Ramos (cell line): ENCODE measurements around the gene OSGEP.
"Not testable (repeated sequence)": the region's sequence is repeated elsewhere in the genome, so short reads cannot be mapped to it uniquely, and the experiment has no call there.

Source experiments
- in situ Hi-C: fragments of 300-500 bp; cut with MboI; formaldehyde crosslinking; loops from one replicate; pipeline ENCODE4 v1.14.3; 2022; ENCODE audit warnings: low sequenced_read_pairs; ENCODE audit not compliant: unreplicated experiment

OSGEP gene

DNA sequence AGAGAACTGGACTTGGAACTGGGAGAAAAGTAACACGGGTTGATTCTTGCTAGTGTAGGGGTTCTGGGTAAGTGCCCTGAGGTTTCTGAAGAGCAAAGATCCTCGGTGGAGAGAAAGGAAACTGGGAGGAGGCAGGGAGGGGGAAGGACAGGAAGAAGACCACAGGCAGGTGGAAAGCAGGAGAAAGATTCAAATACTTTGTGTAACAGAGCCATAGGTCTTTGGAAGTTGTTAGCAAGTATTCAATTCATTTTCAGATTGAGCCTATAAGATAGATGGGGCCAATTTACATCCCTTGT is 15.9 kb upstream of the OSGEP start:
- in situ Hi-C loops, result no loop called here

DNA sequence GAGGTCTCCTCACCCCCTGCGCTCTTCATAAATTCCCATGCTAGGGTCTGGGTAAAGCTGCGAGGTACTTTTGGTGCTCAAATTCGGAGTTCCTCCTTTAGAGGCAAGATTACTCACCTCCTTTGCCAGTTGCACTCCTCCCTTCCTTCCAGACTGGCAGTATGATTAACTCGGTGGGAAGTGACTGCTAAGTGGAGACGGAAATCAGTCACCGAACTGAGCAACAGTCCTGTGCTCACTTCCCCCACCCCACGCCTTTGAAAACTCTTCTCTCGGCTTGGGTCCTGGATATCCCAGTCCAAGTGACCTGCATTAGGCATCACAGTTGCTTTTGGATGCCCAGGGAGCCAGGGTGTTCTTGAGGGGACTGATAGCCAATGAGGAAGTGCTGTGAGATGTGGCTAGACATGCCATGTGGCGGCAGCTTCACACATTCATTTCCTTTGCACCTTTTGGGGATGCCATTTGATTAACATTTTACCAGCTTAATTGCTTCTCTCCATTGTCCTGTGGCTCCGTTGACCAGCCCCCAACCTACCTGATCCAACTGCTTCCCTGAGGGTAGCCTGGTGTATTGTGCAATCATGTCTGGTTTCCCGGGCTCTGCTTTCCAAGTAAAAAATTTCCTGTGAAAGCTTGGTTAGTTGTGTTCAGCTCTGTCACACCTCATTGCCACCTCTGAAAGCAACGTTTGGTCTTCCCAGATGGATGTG is 15.4 kb upstream of the OSGEP start:
- in situ Hi-C loops, result loop anchor here (10.0 kb wide), 1 partner anchor 135 kb away; the partner anchor contains the start of gene CCNB1IP1

DNA sequence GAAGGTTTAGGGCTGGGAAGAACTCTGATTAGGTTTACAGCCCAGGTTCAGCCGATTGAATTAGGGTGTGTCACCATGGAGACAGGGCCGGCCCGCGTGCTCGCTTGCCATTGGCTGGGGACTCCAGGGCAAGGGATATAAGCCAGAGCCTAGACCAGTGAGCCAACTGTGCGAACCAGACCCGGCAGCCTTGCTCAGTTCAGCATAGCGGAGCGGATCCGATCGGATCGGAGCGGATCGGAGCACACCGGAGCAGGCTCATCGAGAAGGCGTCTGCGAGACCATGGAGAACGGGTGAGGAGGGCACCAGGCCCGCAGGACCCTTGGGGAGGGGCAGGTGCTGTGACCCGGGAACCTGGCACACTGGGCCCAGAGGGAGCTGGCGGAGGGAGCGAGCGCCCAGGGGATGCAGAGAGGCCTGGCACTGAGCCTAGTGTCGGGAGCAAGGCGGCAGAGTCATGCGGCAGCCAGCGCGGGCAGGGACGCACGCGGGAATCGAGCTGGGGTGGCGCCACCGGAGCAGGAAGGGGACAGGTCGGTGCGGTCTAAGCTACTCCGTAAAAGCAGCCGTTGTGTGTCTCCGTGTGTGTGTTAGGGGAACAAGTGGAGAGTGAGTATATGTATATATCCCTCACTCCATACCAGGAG is 14.8 kb upstream of the OSGEP start, which contains the start of gene PNP:
Gene PNP, plus strand, starts transcription at position 165 of the 648 bp plus-strand sequence. Its CDS starts 119 bp downstream, at position 284.
- in situ Hi-C loops, result loop anchor here (10.0 kb wide), 1 partner anchor 135 kb away; the partner anchor contains the start of gene CCNB1IP1

DNA sequence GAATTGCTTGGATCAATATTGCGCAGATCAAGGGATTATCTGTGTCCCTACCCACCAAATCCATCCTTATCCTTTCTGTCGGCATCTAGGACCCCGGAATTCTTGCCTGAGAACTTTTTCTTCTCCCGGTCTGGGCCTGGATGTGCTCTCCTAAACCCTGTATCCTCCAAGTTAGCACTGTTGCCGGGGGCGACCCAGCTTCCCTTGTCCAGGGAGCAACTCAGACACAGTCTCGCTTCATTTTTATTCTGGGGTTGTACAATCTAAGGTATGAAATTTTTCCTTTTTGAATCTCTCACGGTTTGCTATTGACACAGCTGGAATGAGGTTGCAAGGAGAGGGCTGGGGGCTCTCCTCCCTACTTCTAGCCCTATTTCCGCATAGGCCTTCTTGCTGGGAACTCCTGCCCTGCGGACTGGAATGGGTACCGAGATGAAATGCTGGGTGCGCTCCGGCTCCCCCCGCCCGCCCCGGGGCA is 14.2 kb upstream of the OSGEP start:
- in situ Hi-C loops, result loop anchor here (10.0 kb wide), 1 partner anchor 134 kb away; the partner anchor contains the start of gene CCNB1IP1

DNA sequence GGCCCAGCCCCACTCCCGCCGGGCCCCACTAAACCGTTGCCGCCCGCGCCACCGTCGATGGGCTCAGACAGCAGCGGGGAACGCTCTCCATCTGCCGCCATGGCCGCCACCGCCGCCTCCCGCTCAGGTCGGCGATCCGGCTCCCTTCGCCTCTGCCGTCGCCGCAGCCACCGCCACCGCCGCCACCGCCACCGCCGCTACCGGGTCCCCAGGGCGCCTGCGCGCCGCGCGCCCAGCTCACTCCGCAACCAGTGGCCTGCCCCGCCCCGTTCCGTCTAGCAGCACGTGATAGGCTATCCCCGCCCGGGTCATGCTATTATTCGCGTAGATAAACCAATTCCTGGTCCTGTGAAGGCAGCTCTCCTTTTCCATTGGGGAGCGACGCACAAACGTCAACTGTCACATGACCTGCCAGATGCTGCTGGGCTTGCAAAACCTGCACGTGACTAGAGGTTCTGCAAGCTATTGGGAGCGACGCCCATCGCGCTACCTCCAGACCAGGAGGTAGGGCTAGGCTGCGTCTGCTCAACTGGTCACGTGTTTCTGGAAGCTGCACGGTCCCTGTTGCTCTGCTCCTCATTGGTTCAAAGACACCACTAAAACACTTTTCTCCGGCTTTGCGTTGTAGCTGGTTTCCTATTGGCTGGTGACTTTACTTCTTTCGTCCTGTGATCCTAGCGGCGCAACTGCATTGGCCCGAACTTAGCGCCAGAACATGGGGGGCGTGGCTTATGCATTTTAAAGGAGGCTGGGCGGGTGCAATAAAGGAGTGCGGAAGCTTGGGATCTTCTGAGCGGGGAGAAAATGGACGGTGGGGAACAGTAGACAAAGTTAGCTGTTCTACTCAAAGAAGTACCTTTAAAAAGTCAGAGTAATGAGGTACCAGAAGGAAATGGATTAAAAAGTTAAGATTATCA is 6.9 kb upstream of the OSGEP start, which contains the start of gene PIP4P1:
Gene PIP4P1, minus strand, starts transcription at position 210 of the 917 bp plus-strand sequence. Its CDS starts 109 bp downstream, at position 101.
- in situ Hi-C loops, result loop anchor here (10.0 kb wide), 1 partner anchor 127 kb away; the partner anchor contains the start of gene CCNB1IP1

DNA sequence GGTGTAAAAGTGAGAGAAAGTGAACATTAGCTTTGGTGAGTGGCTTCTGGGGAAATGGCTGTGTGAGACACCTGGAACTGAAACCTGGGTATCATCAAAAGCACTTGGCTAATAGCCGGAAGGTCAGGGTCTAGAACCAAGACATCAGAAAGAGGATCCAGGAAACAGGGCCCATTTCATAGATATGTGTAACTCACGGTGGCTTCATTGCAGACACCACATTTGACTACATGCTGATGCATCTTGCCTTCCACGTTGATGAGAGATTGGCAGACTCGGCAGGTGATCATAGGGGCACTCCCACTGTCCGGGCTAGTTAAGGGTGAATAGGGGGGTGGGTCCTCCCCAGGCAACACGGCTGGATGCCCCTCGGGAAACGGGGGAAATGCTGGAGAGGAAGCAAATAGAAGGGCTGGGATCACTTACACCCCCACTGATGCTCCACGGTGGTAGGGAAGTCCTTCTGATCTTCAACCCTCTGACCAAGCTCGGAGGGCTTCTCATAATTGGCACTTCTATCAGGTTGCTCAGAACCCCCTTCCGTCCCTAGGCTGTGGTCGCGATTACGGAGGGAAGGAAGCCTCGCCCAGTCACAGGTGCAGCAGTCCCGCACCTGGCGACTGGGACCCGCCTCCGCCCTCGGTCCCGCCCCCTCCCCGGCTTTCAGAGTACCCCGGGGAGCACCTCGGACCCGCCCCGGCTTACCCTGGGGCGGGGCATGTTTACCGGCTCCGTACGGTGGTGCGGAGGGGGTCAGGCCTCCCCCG is 6.0 kb upstream of the OSGEP start:
- in situ Hi-C loops, result loop anchor here (10.0 kb wide), 1 partner anchor 126 kb away; the partner anchor contains the start of gene CCNB1IP1

DNA sequence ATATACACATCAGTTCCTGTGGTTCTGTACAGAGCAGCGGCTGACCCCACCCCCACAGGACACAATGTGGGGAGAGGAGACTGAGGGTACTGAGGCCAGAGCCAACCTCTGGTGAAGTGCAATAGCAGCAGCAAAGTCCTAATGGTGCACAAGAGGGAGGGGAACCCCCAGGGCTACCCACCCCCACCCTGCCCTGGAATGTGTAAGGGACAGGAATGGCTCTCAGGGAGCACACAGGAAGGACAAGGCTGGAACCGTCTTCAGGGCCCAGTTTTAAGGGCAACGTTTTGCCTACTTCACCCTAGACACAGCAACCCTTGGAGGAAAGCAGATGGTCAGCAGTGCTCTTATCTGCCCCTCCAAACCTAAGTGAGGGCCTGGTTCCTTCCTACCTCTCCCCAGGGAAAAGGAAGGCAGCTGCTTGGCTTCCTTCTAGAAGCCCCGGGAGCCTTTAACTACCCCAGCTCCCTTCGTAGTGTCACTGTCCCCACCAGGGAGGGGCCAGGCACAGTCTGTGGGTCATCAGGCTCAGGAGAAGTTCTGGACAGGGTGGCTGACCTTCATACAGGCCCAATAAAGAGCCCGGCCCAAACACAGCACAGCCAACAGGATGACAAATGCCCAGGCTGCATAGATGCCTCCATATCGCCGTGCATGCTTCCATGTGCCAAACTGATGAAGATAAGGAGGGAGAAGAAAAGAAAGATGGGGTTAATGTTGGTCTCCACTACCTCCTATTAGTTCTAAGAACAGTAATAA is 3.6 kb upstream of the OSGEP start:
- in situ Hi-C loops, result no loop called here

DNA sequence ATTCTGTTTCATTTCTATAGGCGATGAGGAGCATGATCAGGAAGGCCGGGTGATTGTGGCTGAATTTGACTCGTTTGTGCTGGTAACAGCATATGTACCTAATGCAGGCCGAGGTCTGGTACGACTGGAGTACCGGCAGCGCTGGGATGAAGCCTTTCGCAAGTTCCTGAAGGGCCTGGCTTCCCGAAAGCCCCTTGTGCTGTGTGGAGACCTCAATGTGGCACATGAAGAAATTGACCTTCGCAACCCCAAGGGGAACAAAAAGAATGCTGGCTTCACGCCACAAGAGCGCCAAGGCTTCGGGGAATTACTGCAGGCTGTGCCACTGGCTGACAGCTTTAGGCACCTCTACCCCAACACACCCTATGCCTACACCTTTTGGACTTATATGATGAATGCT is 2.4 kb upstream of the OSGEP start:
- in situ Hi-C loops, result no loop called here

DNA sequence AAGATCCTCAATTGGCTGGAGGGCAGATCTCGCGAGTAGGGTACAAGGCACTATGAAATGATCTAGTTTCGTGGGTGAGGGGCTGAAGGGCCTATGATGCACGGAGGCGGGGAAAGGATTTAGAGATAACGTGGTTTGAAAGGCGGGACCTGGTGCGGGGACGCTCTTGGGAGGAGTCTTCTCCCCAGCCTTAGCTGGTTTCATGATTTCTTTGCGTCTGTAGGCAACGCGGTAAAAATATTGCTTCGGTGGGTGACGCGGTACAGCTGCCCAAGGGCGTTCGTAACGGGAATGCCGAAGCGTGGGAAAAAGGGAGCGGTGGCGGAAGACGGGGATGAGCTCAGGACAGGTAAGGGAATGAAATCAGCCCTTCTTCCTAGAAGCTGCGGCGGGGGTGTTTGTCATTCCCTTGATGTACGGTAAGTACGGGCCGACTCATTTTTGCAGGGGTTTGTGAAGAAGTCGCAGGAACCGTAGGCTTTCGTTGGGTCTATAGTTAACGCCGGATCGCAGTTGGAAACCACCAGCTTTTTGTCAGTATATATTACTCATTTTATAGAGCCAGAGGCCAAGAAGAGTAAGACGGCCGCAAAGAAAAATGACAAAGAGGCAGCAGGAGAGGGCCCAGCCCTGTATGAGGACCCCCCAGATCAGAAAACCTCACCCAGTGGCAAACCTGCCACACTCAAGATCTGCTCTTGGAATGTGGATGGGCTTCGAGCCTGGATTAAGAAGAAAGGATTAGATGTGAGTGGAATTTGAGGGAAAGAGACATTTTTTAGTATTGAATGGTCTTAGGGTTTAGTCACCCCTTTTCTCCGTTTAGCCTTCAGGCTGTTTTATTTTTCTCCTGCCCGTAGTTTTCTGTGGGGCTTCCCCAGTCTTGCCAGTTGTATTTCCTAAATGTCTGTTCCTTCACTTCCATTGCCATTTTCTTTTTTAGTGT is 1.0 kb upstream of the OSGEP start:
- in situ Hi-C loops, result no loop called here

DNA sequence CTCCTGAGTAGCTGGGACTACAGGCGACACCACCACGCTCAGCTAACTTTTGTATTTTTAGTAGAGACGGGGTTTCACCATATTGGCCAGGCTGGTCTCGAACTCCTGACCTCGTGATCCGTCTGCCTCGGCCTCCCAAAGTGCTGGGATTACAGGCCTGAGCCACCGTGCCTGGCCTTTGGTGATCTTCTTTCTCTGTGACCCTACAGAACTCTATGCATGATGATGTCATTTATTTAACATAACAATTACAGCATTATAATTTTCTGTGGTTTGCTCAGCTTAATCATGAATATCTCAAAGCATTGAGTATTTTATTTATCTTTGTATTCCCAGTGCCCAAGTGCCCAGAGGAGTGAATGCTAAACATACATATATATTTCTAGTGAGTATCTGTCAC is 1.8 kb downstream of the OSGEP start:
- in situ Hi-C loops, result not testable (repeated sequence)

DNA sequence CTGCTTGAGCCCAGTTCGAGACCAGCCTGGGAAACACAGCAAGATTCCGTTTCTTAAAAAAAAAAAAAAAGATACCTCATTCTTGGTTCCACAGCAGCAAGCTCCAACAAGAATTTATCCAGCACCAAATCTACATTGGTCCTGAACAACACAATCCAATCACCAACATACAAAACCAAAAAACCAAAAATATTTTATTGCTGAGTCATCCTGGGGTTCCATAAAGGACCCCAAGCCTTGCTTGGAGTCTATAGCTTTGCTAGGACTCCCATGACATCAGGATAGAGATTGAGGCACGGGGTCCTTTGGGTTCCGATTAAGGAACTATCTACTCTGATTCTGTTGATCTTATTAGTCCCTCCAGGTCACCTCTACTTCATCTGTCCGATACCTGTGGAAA is 7.7 kb downstream of the OSGEP start:
- in situ Hi-C loops, result no loop called here

DNA sequence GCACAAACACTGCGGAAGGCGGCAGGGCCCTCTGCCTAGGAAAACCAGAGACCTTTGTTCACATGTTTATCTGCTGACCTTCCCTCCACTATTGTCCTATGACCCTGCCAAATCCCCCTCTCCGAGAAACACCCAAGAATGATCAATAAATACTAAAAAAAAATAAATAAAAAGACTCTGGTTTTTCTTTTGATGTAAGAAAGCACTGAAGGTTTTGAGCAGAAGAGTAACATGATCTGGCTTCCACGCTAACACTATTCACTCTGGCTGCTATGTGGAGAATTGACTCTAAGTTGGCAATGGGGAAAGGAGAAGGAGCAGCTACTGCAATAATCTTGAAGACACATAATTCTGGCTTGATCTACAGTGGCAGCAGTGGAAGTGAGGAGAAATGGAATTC is 11.0 kb downstream of the OSGEP start:
- in situ Hi-C loops, result not testable (repeated sequence)

DNA sequence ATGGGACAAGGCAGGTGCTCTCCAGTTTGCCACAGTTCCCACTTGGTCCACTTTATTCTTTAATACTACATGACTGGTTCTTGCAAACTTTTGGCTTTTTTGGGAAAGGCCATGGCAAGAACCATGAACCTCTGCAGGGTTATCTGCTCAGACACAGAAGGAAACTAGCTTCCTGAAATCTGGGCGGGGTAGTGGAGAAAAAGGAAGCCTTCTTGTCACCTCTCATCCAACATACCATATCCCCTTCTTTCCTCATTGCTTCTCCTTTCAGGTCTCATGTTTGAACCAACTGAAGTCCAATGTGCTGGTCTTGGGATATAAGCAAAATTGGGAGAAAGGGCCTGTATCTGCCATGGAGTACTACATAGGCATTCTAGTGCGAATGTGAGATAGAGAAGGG is 13.2 kb downstream of the OSGEP start:
- in situ Hi-C loops, result no loop called here

DNA sequence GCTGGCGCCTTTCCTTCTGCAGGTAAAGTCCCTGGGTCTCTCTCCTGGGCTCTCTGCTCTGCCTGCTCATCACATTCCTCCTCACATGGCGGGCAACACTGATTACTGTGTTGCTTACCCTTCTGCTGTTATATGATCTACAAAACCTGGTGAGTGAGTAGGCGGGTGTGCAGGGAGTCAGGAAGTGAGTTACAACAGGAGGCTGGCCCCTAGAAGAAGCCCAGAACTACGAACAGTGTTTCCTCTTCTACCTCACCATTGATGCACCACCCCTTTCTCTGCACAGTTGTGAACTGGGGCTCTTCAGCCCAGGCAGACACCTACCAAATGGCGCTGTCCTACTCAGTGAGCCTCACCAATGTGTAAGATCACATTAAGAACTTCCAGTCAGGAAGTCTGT is 13.7 kb downstream of the OSGEP start:
- in situ Hi-C loops, result no loop called here

DNA sequence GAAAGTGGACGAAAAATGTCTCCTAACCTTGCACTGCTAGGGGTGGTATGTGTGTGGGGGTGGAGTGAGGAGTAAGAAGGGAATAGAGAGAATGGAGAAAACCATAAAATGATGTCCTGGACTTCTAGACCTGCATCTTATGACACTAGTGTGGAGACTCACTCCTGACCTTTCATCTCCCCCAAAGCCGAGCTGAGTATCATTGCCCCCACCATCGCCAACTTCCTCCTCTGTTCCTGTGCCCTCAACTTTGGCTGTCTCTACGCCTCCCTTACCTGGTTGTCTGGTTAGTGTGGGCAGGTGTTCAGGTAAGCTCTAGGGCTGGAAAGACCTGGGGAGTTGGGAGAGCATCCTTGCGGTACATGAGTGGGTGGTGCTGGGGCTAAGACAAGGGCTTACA is 14.1 kb downstream of the OSGEP start:
- in situ Hi-C loops, result no loop called here

DNA sequence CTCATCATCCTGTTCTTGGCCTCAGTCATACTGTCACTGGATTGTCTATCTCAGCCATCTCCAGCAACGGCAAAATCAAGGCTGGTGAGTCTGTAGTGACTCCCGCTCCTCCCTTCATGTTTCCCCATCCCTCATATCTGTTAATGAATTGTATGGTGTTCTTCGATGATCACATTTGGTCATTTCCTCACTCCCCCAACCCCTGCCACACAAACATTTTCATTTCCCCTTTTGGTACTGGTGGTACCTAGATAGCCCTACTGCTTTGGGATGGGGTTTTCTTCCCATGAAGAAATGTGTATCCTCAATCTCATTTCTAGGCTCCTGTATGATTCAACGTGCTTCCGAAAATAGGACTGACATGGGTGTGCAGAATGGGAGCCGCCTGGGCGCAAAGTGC is 15.9 kb downstream of the OSGEP start:
- in situ Hi-C loops, result no loop called here

DNA sequence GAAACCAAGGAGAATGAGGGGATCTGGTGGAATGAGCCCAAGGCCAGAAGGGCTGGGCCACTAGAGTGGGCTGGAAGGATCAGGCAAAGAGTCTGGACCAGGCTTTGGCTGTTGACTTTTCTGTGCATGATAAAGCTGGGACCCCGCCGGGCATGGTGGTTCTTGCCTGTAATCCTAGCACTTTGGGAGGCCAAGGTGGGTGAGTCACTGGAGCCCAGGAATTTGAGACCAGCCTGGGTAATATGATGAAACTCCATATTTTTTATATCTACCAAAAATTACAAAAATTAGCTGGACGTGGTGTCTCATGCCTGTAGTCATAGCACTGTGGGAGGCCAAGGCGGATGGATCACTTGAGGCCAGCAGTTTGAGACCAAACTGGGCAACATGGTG is 18.3 kb downstream of the OSGEP start:
- in situ Hi-C loops, result no loop called here
